Coronary artery (tissue), 2 donors: ENCODE measurements around the gene MAN1A2.
"Not testable (repeated sequence)": the region's sequence is repeated elsewhere in the genome, so short reads cannot be mapped to it uniquely, and the experiment has no call there.

Experiments
- DNase-seq: peaks from one replicate; pipeline ENCODE4 v3.0.0-alpha.2; 2017; ENCODE audit warnings: low spot score
- H3K27ac ChIP-seq, 2 donors: fragments of 200-600 bp; sonication (generic); one replicate each; pipeline ENCODE4 v1.5.1; 2016 to 2019
- H3K4me3 ChIP-seq: fragments of 200-600 bp; sonication (generic); 2 replicates; pipeline ENCODE4 v1.5.1; 2016; ENCODE audit warnings: mild to moderate bottlenecking, moderate library complexity
- TF ChIP-seq, protein P1 (sequence below): fragments of 200-600 bp; sonication (generic); IDR thresholded peaks from one replicate; pipeline ENCODE4 v1.5.1; 2019; ENCODE audit warnings: antibody characterized with exemption

Gene MAN1A2

DNA sequence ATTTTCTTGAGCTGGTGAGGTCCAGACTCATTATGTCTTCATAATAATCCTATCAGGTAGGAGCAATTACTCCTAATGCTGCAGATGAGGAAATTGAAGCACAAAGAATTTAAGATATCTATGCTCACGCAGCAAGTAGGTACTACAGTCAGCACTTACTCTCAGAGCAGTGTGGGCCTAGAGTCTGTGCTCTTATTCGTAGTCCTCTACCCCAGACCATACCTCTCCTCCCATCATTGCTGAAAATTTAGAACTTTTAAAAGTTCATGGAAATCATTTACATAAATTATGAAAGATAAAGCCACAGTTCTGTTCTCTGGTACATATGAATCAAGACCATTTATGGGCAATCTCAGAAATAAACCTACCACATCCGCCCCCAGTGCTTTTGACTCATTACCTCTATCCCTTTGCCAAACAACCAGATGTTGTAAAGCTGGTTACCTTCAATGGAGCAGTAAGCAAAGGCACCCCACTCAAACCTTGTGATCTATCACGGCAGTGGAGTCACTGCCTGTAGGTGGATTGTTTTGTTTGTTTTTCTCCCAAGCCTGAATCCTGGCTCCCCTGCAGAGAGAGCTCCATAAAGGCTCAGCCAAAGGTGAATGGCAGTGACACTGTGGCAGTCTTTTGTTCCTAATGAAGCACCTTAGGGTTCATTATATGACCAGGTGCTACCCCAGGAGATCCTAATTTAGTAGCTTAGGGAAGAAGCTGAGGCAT lies 20.9 kb upstream of the MAN1A2 start:
- H3K27ac ChIP-seq: no peak overlapping the region
- H3K4me3 ChIP-seq: no peak overlapping the region
- DNase-seq: no peak
- TF ChIP-seq, protein P1, sequence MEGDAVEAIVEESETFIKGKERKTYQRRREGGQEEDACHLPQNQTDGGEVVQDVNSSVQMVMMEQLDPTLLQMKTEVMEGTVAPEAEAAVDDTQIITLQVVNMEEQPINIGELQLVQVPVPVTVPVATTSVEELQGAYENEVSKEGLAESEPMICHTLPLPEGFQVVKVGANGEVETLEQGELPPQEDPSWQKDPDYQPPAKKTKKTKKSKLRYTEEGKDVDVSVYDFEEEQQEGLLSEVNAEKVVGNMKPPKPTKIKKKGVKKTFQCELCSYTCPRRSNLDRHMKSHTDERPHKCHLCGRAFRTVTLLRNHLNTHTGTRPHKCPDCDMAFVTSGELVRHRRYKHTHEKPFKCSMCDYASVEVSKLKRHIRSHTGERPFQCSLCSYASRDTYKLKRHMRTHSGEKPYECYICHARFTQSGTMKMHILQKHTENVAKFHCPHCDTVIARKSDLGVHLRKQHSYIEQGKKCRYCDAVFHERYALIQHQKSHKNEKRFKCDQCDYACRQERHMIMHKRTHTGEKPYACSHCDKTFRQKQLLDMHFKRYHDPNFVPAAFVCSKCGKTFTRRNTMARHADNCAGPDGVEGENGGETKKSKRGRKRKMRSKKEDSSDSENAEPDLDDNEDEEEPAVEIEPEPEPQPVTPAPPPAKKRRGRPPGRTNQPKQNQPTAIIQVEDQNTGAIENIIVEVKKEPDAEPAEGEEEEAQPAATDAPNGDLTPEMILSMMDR: no peak

- no peak for DNase-seq
- TF ChIP-seq, protein P1: no peak
- Histone ChIP-seq H3K27ac (no peak overlapping the region), H3K4me3 (no peak overlapping the region)
These were observed 19.3 kb upstream of the MAN1A2 start for GRCh38 chr1:117347907-117348306.

DNA sequence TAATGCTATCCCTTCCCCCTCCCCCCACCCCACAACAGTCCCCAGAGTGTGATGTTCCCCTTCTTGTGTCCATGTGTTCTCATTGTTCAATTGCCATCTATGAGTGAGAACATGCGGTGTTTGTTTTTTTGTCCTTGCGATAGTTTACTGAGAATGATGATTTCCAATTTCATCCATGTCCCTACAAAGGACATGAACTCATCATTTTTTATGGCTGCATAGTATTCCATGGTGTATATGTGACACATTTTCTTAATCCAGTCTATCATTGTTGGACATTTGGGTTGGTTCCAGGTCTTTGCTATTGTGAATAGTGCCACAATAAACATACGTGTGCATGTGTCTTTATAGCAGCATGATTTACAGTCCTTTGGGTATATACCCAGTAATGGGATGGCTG lies 14.6 kb upstream of the MAN1A2 start:
- not testable (repeated sequence) for DNase-seq, H3K27ac ChIP-seq, H3K4me3 ChIP-seq

GRCh38 chr1:117357833-117358603 lies 9.2 kb upstream of the MAN1A2 start:
- DNase-seq, H3K27ac ChIP-seq, H3K4me3 ChIP-seq: not testable (repeated sequence)

- not testable (repeated sequence) for H3K27ac ChIP-seq, H3K4me3 ChIP-seq, DNase-seq
These were observed 8.7 kb upstream of the MAN1A2 start for GRCh38 chr1:117358604-117358887.

DNA sequence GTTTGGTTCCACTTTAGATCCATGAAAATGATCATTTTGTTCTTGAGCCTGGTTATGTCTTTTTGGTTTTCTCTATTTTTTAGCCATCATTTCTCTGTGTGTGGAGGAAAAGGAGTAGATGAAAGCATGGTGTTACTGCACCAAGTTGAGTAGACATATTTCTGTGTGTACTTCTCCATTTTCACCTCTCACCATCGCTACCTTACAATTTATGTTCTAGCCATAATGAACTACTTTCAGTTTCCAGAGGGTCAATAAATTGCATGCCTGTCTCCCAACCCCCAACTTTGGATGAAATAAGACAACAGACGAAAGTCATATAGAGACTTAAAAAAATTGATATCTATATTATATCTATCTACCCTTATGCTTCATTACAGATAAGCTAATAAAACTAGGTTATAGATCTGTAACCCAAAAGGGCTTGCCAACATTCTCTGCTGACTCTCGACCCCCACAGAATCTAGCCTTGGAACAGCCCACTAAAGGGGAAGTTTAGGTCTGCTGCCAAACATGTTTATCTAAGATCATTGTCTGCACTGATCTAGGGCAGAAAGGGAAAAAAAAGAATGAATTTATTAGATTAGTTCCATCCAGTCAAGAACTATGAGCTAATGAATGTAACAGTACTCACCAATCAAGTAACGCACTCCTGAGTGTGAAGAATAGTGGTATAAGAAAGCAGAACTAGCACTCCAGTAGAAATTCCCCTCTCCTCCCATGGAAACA lies 7.5 kb upstream of the MAN1A2 start:
- Histone ChIP-seq H3K4me3 (no peak overlapping the region), H3K27ac (no peak overlapping the region)
- TF ChIP-seq, protein P1: no peak
- no peak for DNase-seq

DNA sequence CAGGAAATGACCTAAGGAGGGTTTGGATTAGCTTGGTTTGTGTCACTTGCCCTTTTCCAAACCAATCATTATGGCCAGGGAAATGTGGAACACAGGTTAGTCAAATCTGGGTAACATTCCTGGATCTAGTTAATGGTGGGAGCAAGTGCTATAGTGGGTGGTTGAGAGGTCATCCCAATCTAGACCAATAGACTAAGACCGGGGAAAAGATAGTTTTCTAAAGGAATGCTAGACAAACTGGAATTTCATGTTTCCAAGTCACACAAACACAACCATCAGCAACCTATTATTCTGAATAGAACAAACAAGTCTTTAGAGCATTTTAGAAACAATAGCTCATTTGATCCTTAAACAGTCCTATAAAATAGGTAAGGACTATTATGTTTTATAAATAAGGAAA lies 4.3 kb upstream of the MAN1A2 start:
- TF ChIP-seq, protein P1: no peak
- no peak overlapping the region for H3K27ac ChIP-seq
- no peak overlapping the region for H3K4me3 ChIP-seq
- no peak for DNase-seq

- no peak for DNase-seq
- no peak overlapping the region for H3K27ac ChIP-seq
- no peak overlapping the region for H3K4me3 ChIP-seq
- TF ChIP-seq, protein P1: no peak
These were observed 3.6 kb upstream of the MAN1A2 start for GRCh38 chr1:117363571-117364048.
